ENCODE measurements around the gene MBLAC1. TPM values are rescaled to one million over a fixed set of nuclear protein-coding genes. Genes with fewer than 3 reads are reported as not detected.

MBLAC1 gene
- 2.2 and 2.7 TPM in 2 replicates for total RNA-seq

- peak; percentile 98 for DNase-seq (ENCODE audit: insufficient read length, low spot score, missing footprints)
- Histone ChIP-seq H3K4me3 (ENCODE audit: insufficient read depth, low read length) (peak within 1 kb of the TSS; percentile 98), H3K9me3 (ENCODE audit: low read depth, low read length) (no peaks in the 10 kb centered on the region), H3K27ac (ENCODE audit: low read depth, low read length) (peak within 1 kb of the TSS; percentile 92), H2AFZ (ENCODE audit: low read length) (peak within 1 kb of the TSS; percentile 98), H3K4me2 (ENCODE audit: insufficient read depth, low read length) (peak within 1 kb of the TSS; percentile 98), H3K36me3 (ENCODE audit: insufficient read depth, low read length) (peaks cover 14% of the 10 kb centered on the region), H3K27me3 (ENCODE audit: insufficient read depth, low read length) (no peaks in the 10 kb centered on the region), H3K79me2 (ENCODE audit: insufficient read depth, low read length) (peaks cover 8% of the 10 kb centered on the region), H3K4me1 (ENCODE audit: insufficient read depth, low read length) (peaks cover 7% of the 10 kb centered on the region), H4K20me1 (ENCODE audit: insufficient read depth, low read length) (no peaks in the 10 kb centered on the region)
- no peak for TF ChIP-seq CTCF (IDR thresholded peaks at IDR 0.05; ENCODE audit: extremely low read depth, low read depth, low read length)
Observed at GRCh38 chr7:100126931-100127865, at the start of gene MBLAC1. Gene MBLAC1, plus strand, starts transcription at chr7:100126967. Its CDS starts 429 bp downstream, at chr7:100127396.

- Histone ChIP-seq H3K27me3 (ENCODE audit: insufficient read depth, low read length) (no peaks in the 10 kb centered on the region), H2AFZ (ENCODE audit: low read length) (no peak overlapping the region), H3K4me2 (ENCODE audit: insufficient read depth, low read length) (no peak overlapping the region), H3K4me3 (ENCODE audit: insufficient read depth, low read length) (no peak overlapping the region), H3K9me3 (ENCODE audit: low read depth, low read length) (peaks cover 11% of the 10 kb centered on the region), H3K4me1 (ENCODE audit: insufficient read depth, low read length) (peaks cover 14% of the 10 kb centered on the region), H3K36me3 (ENCODE audit: insufficient read depth, low read length) (peaks cover 65% of the 10 kb centered on the region), H3K27ac (ENCODE audit: low read depth, low read length) (no peak overlapping the region), H3K79me2 (ENCODE audit: insufficient read depth, low read length) (peaks cover 68% of the 10 kb centered on the region), H4K20me1 (ENCODE audit: insufficient read depth, low read length) (peaks cover 21% of the 10 kb centered on the region)
- TF ChIP-seq CTCF (IDR thresholded peaks at IDR 0.05; ENCODE audit: extremely low read depth, low read depth, low read length), result no peak
- DNase-seq (ENCODE audit: insufficient read length, low spot score, missing footprints), result no peak
Observed at GRCh38 chr7:100077205-100077604, 49.6 kb upstream of the MBLAC1 start.

GRCh38 chr7:100079024-100079560 lies 47.7 kb upstream of the MBLAC1 start:
- no peaks in the 10 kb centered on the region for H3K27me3 ChIP-seq (ENCODE audit: insufficient read depth, low read length)
- peaks cover 46% of the 10 kb centered on the region for H3K36me3 ChIP-seq (ENCODE audit: insufficient read depth, low read length)
- DNase-seq (ENCODE audit: insufficient read length, low spot score, missing footprints), result peak; percentile 17
- H3K9me3 ChIP-seq (ENCODE audit: low read depth, low read length), result no peaks in the 10 kb centered on the region
- H4K20me1 ChIP-seq (ENCODE audit: insufficient read depth, low read length), result peaks cover 21% of the 10 kb centered on the region
- peaks cover 65% of the 10 kb centered on the region for H3K79me2 ChIP-seq (ENCODE audit: insufficient read depth, low read length)
- H2AFZ ChIP-seq (ENCODE audit: low read length), result no peak overlapping the region
- H3K4me3 ChIP-seq (ENCODE audit: insufficient read depth, low read length), result no peak overlapping the region
- TF ChIP-seq CTCF (IDR thresholded peaks at IDR 0.05; ENCODE audit: extremely low read depth, low read depth, low read length), result no peak
- peaks cover 17% of the 10 kb centered on the region for H3K4me1 ChIP-seq (ENCODE audit: insufficient read depth, low read length)
- H3K4me2 ChIP-seq (ENCODE audit: insufficient read depth, low read length), result no peak overlapping the region
- no peak overlapping the region for H3K27ac ChIP-seq (ENCODE audit: low read depth, low read length)

Measured in osteoblast (primary cell).